ENCODE data around the gene CD2AP. TPM values are rescaled to one million over a fixed set of nuclear protein-coding genes. Genes with fewer than 3 reads are reported as not detected.

CD2AP gene
- total RNA-seq, 1 experiment from 2014 or later: 41.8 TPM

DNA sequence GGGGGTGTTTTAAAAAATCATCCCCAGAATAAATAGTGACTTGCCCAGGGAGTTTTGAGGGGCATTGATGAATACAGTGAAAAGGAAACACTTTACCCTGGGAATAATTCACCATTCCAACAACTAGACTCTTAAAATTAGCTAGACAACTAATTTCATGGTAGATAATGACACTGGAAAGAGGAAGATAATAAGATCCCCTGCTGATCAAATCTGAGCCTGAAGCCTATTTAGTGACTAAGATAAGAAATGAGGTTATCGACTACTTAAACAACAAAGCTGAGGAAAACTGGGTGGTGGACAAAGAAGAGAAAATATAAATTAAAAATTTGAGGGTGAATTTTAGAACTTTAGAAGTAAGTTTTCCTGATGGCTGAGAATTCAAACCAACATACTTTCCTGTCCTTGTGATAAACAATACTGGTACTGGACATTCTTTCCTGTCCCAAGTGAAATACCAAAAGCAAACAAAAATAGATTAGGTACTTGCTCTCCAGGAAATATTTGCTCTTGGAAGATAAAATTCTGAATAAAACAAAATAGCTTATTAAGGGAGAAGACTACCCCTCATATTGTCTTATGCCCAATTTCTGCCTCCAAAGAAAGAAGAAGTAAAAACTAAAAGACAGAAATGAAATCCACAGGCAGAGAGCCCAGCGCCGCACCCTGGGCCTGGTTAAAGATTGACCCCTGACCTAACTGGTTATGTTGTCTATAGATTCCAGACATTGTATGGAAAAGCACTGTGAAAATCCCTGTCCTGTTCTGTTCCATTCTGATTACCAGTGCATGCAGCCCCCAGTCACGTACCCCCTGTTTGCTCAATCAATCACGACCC, 156.8 kb downstream of the CD2AP start:
- no peak for ATAC-seq
- TF ChIP-seq, protein P1, sequence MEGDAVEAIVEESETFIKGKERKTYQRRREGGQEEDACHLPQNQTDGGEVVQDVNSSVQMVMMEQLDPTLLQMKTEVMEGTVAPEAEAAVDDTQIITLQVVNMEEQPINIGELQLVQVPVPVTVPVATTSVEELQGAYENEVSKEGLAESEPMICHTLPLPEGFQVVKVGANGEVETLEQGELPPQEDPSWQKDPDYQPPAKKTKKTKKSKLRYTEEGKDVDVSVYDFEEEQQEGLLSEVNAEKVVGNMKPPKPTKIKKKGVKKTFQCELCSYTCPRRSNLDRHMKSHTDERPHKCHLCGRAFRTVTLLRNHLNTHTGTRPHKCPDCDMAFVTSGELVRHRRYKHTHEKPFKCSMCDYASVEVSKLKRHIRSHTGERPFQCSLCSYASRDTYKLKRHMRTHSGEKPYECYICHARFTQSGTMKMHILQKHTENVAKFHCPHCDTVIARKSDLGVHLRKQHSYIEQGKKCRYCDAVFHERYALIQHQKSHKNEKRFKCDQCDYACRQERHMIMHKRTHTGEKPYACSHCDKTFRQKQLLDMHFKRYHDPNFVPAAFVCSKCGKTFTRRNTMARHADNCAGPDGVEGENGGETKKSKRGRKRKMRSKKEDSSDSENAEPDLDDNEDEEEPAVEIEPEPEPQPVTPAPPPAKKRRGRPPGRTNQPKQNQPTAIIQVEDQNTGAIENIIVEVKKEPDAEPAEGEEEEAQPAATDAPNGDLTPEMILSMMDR (IDR thresholded peaks at IDR 0.05): no peak
- TF ChIP-seq TCF7L2 (IDR thresholded peaks at IDR 0.05; ENCODE audit: low read depth, low read length): no peak
- no peak for TF ChIP-seq POLR2AphosphoS5 (IDR thresholded peaks at IDR 0.05; ENCODE audit: low read depth, low read length)
- TF ChIP-seq, protein P2, sequence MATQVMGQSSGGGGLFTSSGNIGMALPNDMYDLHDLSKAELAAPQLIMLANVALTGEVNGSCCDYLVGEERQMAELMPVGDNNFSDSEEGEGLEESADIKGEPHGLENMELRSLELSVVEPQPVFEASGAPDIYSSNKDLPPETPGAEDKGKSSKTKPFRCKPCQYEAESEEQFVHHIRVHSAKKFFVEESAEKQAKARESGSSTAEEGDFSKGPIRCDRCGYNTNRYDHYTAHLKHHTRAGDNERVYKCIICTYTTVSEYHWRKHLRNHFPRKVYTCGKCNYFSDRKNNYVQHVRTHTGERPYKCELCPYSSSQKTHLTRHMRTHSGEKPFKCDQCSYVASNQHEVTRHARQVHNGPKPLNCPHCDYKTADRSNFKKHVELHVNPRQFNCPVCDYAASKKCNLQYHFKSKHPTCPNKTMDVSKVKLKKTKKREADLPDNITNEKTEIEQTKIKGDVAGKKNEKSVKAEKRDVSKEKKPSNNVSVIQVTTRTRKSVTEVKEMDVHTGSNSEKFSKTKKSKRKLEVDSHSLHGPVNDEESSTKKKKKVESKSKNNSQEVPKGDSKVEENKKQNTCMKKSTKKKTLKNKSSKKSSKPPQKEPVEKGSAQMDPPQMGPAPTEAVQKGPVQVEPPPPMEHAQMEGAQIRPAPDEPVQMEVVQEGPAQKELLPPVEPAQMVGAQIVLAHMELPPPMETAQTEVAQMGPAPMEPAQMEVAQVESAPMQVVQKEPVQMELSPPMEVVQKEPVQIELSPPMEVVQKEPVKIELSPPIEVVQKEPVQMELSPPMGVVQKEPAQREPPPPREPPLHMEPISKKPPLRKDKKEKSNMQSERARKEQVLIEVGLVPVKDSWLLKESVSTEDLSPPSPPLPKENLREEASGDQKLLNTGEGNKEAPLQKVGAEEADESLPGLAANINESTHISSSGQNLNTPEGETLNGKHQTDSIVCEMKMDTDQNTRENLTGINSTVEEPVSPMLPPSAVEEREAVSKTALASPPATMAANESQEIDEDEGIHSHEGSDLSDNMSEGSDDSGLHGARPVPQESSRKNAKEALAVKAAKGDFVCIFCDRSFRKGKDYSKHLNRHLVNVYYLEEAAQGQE (IDR thresholded peaks at IDR 0.05; ENCODE audit: insufficient read depth in 1 of 2, low read depth in 2 of 2, low read length in 1 of 2): no peak
- no peak for TF ChIP-seq SIN3A (IDR thresholded peaks at IDR 0.05; ENCODE audit: borderline replicate concordance, insufficient read depth, low read depth, low read length)
- no peak overlapping the region for H3K4me3 ChIP-seq (ENCODE audit: low read depth in 2 of 2, low read length in 2 of 2)
- intact Hi-C loops (cut with micrococcal nuclease; ENCODE audit: unreplicated experiment) (no loop called here), in situ Hi-C loops (cut with HindIII; ENCODE audit: low pct_unique_long_range_greater_than_20kb, low sequenced_read_pairs) (no loop called here)
- no peaks in the 10 kb centered on the region for H3K4me1 ChIP-seq (ENCODE audit: control insufficient read depth, insufficient read depth, low read length)
- H3K27me3 ChIP-seq (ENCODE audit: control insufficient read depth, insufficient read depth, low read length): no peaks in the 10 kb centered on the region
- no peak for DNase-seq (ENCODE audit: low read depth, low spot score)
- H3K9me3 ChIP-seq (ENCODE audit: control insufficient read depth, insufficient read depth, low read depth, low read length): no peaks in the 10 kb centered on the region
- BruUV-seq (replicated peaks): no TSS peak
- no peaks in the 10 kb centered on the region for H3K36me3 ChIP-seq (ENCODE audit: control insufficient read depth, insufficient read depth, low read length)
- CTCF ChIA-PET: no interaction called here
- POLR2A ChIA-PET: no interaction called here
- no peak overlapping the region for H3K27ac ChIP-seq (ENCODE audit: low read length)

DNA sequence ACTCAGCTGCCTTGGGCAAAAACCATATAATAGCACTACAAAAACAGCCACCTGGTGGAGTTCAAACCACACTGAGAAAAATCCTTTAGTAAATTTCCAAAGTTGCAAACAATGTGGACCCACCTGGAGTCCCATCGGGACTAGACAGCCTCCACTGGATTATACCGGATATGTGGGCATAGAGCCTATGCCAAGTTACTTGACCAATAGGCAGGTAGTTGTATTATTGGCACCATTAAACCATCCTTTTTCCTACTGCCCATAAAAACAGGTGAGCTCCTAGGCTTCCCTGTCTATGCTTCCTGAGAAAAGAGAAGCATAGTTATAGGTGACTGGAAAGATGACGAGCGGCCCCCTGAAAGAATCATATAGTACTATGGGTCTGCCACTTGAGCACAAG, 169.1 kb downstream of the CD2AP start:
- no peak overlapping the region for H3K27ac ChIP-seq (ENCODE audit: low read length)
- no peak overlapping the region for H3K4me3 ChIP-seq (ENCODE audit: low read depth in 2 of 2, low read length in 2 of 2)
- intact Hi-C loops (cut with micrococcal nuclease; ENCODE audit: unreplicated experiment) (no loop called here), in situ Hi-C loops (cut with HindIII; ENCODE audit: low pct_unique_long_range_greater_than_20kb, low sequenced_read_pairs) (no loop called here)
- TF ChIP-seq SIN3A (IDR thresholded peaks at IDR 0.05; ENCODE audit: borderline replicate concordance, insufficient read depth, low read depth, low read length) (no peak), POLR2AphosphoS5 (IDR thresholded peaks at IDR 0.05; ENCODE audit: low read depth, low read length) (no peak), TCF7L2 (IDR thresholded peaks at IDR 0.05; ENCODE audit: low read depth, low read length) (no peak)
- TF ChIP-seq, protein P1 (IDR thresholded peaks at IDR 0.05): no peak
- TF ChIP-seq, protein P2 (IDR thresholded peaks at IDR 0.05; ENCODE audit: insufficient read depth in 1 of 2, low read depth in 2 of 2, low read length in 1 of 2): no peak
- H3K36me3 ChIP-seq (ENCODE audit: control insufficient read depth, insufficient read depth, low read length): no peaks in the 10 kb centered on the region
- no peaks in the 10 kb centered on the region for H3K27me3 ChIP-seq (ENCODE audit: control insufficient read depth, insufficient read depth, low read length)
- no peaks in the 10 kb centered on the region for H3K9me3 ChIP-seq (ENCODE audit: control insufficient read depth, insufficient read depth, low read depth, low read length)
- ChIA-PET POLR2A (no interaction called here), CTCF (no interaction called here)
- no TSS peak for BruUV-seq (replicated peaks)
- ATAC-seq (no peak), DNase-seq (ENCODE audit: low read depth, low spot score) (no peak)
- no peaks in the 10 kb centered on the region for H3K4me1 ChIP-seq (ENCODE audit: control insufficient read depth, insufficient read depth, low read length)

Data from Panc1 (cell line).